CD4-positive, alpha-beta T cell treated with Interleukin-17A for 1 hour (primary cell): ENCODE measurements around the gene PDPR.
"Not testable (repeated sequence)": the region's sequence is repeated elsewhere in the genome, so short reads cannot be mapped to it uniquely, and the experiment has no call there.

Experiments
- DNase-seq: peaks from one replicate; pipeline ENCODE4 v3.0.0-alpha.2; 2020

The PDPR gene

GRCh38 chr16:70135796-70136195, 21.7 kb downstream of the PDPR start:
- not testable (repeated sequence) for DNase-seq

- DNase-seq = not testable (repeated sequence)
These were observed 22.5 kb downstream of the PDPR start for GRCh38 chr16:70136595-70136994.

- not testable (repeated sequence) for DNase-seq
These were observed 28.6 kb downstream of the PDPR start for GRCh38 chr16:70142739-70143138.

- not testable (repeated sequence) for DNase-seq
These were observed 29.2 kb downstream of the PDPR start for GRCh38 chr16:70143231-70143895.

- not testable (repeated sequence) for DNase-seq
These were observed 33.7 kb downstream of the PDPR start for GRCh38 chr16:70147853-70148252.

GRCh38 chr16:70148453-70148852, 34.3 kb downstream of the PDPR start:
- not testable (repeated sequence) for DNase-seq

GRCh38 chr16:70149296-70149695, 35.2 kb downstream of the PDPR start:
- DNase-seq = not testable (repeated sequence)

- no peak for DNase-seq
These were observed 37.3 kb downstream of the PDPR start for GRCh38 chr16:70151391-70151790.

- DNase-seq = no peak
These were observed 37.9 kb downstream of the PDPR start for GRCh38 chr16:70151941-70152509.

GRCh38 chr16:70152578-70153302, 38.6 kb downstream of the PDPR start:
- DNase-seq = no peak

- not testable (repeated sequence) for DNase-seq
These were observed 40.6 kb downstream of the PDPR start for GRCh38 chr16:70154736-70155135.

GRCh38 chr16:70156207-70156978, 42.3 kb downstream of the PDPR start:
- no peak for DNase-seq

- no peak for DNase-seq
These were observed 43.0 kb downstream of the PDPR start for GRCh38 chr16:70157105-70157476.

GRCh38 chr16:70157477-70158260, 43.5 kb downstream of the PDPR start:
- DNase-seq = no peak

GRCh38 chr16:70158261-70158939, 44.3 kb downstream of the PDPR start:
- no peak for DNase-seq

GRCh38 chr16:70159355-70160348, 45.5 kb downstream of the PDPR start:
- DNase-seq = no peak

GRCh38 chr16:70160388-70160787, 46.3 kb downstream of the PDPR start:
- DNase-seq = no peak

GRCh38 chr16:70160821-70161220, 46.7 kb downstream of the PDPR start:
- no peak for DNase-seq

GRCh38 chr16:70161350-70161749, 47.2 kb downstream of the PDPR start:
- no peak for DNase-seq

- DNase-seq = no peak
These were observed 47.9 kb downstream of the PDPR start for GRCh38 chr16:70162041-70162451.

GRCh38 chr16:70163596-70163995, 49.5 kb downstream of the PDPR start:
- DNase-seq = no peak
